ENCODE measurements around the gene TCP11.

Gene TCP11

DNA sequence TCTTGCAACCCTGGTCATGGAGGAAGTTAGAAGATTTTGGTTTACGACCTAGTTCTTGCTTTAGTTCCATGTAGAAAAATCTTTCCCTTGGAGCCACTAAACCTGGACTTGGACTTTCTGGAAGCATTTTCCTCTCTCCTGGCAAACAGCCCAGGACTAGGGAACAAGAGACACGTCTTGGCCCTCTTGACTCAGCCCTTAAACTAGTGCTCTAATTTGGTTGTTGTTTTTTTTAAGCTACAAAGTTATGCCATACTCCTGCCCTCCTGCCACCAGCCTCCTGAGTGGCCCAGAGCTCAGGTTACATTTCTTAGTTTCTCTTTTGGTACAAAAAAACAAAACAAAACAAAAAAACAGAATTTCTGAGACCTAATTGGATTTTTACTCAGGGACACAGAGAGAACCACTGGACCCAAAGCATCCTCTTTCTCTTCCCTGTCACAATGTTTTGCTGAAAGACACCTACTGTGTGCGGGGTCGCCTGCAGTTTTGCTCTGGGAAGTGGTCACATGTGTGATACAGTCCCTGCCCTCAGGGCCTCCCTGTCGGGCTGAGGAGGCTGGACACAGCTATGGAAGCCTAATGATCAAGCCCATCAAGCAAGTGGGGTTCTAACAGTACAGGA is 40.3 kb upstream of the TCP11 start:
- Histone ChIP-seq H3K9me3 (ENCODE audit: control insufficient read depth, low read length) (no peaks in the 10 kb centered on the region), H3K36me3 (ENCODE audit: control insufficient read depth, insufficient read depth, low read length) (no peaks in the 10 kb centered on the region), H3K4me1 (ENCODE audit: control insufficient read depth, insufficient read depth, low read length, poor library complexity, severe bottlenecking) (peaks cover 45% of the 10 kb centered on the region), H3K4me3 (ENCODE audit: extremely low read depth, insufficient read depth, low read length, poor library complexity, severe bottlenecking) (no peak overlapping the region), H3K27ac (ENCODE audit: low read depth, low read length, severe bottlenecking) (no peak overlapping the region)
- WGBS, 2 experiments (ENCODE audit: insufficient coverage in 2 of 2) = 36 to 64% methylated on average over 1 to 3 of the region's 5 CpGs

DNA sequence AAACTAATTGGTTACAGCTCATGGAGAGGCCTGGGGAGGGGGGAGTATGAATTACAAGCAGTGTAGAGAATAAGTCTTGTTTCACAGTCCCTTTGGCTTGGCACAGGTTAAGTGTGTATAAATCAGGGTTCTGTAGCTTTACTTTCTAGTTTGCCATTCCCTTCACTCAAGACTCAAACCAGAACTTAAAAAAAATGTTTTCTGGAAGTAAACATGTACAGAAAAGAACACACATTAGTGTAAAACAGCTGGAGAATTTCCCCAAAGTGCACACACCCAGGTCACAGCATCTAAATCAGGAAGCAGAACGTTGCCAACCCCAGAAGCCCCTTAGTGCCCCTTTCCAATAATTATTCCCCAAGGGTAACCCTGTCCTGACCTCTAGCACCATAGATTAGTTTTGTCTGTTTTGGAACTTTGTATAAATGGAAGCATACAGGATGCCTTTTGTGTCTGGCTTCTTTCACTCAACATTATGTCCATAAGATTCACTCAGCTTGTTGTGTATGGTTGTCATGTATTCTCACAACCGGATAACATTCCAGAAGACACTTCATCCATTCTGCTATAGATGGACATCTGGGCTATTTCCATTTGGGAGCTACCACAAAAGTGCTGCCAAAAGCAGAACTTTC is 38.9 kb upstream of the TCP11 start:
- peaks cover 31% of the 10 kb centered on the region for H3K4me1 ChIP-seq (ENCODE audit: control insufficient read depth, insufficient read depth, low read length, poor library complexity, severe bottlenecking)

DNA sequence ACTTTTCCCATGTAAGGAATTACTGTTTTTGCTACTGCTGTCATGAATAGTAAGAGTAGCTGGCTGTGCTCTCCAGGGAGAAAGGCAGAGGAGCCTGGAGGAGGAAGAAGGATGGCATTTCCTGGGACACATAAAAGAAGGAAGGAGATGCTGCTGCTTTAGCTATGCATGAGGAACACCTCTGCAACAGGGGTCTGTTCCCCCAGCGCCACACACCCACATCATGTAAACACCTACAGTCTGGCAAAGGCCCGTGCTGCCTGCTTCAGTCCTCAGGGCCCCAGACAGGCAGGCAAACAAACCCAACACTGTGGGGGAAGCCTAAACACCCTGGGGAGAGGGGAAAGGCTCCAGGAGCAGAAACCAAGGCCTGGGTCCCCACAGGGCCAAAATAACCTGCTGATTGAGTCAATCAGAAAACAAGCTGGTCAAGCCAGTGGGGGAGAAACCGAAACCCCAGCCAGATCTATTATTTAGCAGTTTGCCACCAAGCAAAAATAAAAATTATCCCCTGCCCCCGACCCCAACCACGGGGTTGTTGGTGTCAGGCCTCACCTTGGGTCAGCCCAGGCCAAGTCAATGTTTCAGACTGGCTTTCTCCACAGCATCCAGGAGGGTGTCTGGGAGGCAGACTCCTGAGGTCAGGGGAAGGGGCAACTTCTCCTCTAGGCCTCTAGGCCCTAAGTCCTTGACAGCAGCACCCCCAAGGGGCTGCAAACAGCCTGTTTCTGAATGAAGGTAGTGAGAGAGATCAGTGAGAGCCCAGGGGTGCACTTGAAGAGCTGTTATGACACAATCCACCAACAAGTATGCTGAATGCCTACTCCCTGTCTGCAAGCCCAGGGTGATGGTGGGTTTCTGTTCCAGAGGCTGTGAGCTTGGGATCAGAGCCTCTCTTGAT is 38.0 kb upstream of the TCP11 start:
- 100% methylated on average over 1 of the region's 5 CpGs; no CpG with 5 or more reads in 1 of the 2 experiments for WGBS, 2 experiments (ENCODE audit: insufficient coverage in 2 of 2)
- no peak overlapping the region for H3K4me3 ChIP-seq (ENCODE audit: extremely low read depth, insufficient read depth, low read length, poor library complexity, severe bottlenecking)
- H3K27ac ChIP-seq (ENCODE audit: low read depth, low read length, severe bottlenecking) = no peak overlapping the region
- no peaks in the 10 kb centered on the region for H3K9me3 ChIP-seq (ENCODE audit: control insufficient read depth, low read length)
- H3K36me3 ChIP-seq (ENCODE audit: control insufficient read depth, insufficient read depth, low read length) = no peaks in the 10 kb centered on the region
- H3K4me1 ChIP-seq (ENCODE audit: control insufficient read depth, insufficient read depth, low read length, poor library complexity, severe bottlenecking) = peaks cover 30% of the 10 kb centered on the region

More for the DNA sequence above, 38.9 kb upstream of the TCP11 start:
- Histone ChIP-seq H3K27ac (ENCODE audit: low read depth, low read length, severe bottlenecking) (no peak overlapping the region), H3K36me3 (ENCODE audit: control insufficient read depth, insufficient read depth, low read length) (no peaks in the 10 kb centered on the region), H3K9me3 (ENCODE audit: control insufficient read depth, low read length) (no peaks in the 10 kb centered on the region), H3K4me3 (ENCODE audit: extremely low read depth, insufficient read depth, low read length, poor library complexity, severe bottlenecking) (no peak overlapping the region)
- WGBS, 2 experiments (ENCODE audit: insufficient coverage in 2 of 2) = 100% methylated on average over 1 of the region's 2 CpGs; no CpG with 5 or more reads in 1 of the 2 experiments

DNA sequence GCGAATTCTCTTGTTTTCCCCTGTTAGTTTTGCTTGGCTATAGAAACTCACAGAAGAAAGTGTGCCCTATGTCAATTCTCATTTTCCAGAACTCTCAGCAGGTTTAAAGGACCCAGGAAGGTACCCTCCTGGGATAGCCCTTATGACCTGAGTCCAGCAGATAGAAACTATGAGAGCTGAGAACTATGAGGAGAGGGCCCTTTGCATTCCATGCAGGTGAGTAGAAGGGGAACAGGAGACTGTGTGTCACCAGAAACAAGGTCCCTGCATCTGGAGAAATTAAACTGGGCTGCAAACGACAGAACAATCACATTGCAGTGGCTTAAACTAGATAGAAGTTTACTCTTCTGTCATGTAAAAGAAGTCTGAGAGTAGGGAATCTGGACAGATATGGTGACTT is 36.9 kb upstream of the TCP11 start:
- no peak overlapping the region for H3K27ac ChIP-seq (ENCODE audit: low read depth, low read length, severe bottlenecking)

DNA sequence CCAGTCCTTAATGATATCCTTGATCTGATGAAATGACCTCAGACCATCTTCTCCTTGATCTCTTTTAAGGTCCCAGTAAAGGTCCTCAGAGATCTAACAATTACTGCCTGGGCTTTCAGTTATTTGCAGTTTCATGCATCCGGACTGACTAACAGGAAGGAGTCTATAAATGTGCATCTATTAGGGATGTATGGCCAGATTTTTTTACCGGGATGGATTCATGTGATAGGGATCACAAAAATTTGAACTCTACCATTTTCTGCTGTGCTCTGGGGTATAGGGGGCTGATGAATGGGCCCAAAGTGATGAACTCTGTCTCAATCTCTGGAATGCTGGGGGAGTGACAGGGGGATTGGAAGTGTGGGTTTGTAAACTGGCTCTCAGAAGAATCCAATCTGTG is 36.5 kb upstream of the TCP11 start:
- peaks cover 32% of the 10 kb centered on the region for H3K4me1 ChIP-seq (ENCODE audit: control insufficient read depth, insufficient read depth, low read length, poor library complexity, severe bottlenecking)
- no peak overlapping the region for H3K27ac ChIP-seq (ENCODE audit: low read depth, low read length, severe bottlenecking)
- H3K4me3 ChIP-seq (ENCODE audit: extremely low read depth, insufficient read depth, low read length, poor library complexity, severe bottlenecking) = no peak overlapping the region
- WGBS, 2 experiments (ENCODE audit: insufficient coverage in 2 of 2) = 92 to 100% methylated on average over 2 of the region's 2 CpGs
- no peaks in the 10 kb centered on the region for H3K36me3 ChIP-seq (ENCODE audit: control insufficient read depth, insufficient read depth, low read length)
- H3K9me3 ChIP-seq (ENCODE audit: control insufficient read depth, low read length) = no peaks in the 10 kb centered on the region

More for the DNA sequence above, 36.9 kb upstream of the TCP11 start:
- H3K4me1 ChIP-seq (ENCODE audit: control insufficient read depth, insufficient read depth, low read length, poor library complexity, severe bottlenecking) = peaks cover 32% of the 10 kb centered on the region
- WGBS, 2 experiments (ENCODE audit: insufficient coverage in 2 of 2) = 86 to 96% methylated on average over 1 to 2 of the region's 2 CpGs
- no peak overlapping the region for H3K4me3 ChIP-seq (ENCODE audit: extremely low read depth, insufficient read depth, low read length, poor library complexity, severe bottlenecking)
- no peaks in the 10 kb centered on the region for H3K36me3 ChIP-seq (ENCODE audit: control insufficient read depth, insufficient read depth, low read length)
- no peaks in the 10 kb centered on the region for H3K9me3 ChIP-seq (ENCODE audit: control insufficient read depth, low read length)

DNA sequence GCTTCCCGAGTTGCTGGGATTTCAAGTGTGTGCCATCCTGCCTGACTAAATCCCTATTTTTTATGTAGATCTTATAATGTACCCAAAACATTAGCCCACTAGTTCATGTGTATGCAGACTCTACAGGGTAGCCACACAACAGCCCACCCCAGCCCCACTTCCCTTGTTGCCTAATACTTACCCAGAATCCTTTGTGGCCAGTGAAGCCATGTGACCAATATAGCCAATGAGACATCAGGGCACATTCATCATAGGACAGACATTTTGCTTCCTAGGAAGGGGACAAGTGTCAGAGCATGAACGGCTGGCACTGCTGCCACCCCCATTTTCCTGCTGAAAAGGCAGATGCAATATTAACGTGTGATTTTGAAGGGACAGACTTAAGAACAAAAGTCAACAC is 36.0 kb upstream of the TCP11 start:
- H3K4me1 ChIP-seq (ENCODE audit: control insufficient read depth, insufficient read depth, low read length, poor library complexity, severe bottlenecking) = peaks cover 32% of the 10 kb centered on the region
- H3K27ac ChIP-seq (ENCODE audit: low read depth, low read length, severe bottlenecking) = no peak overlapping the region
- WGBS, 2 experiments (ENCODE audit: insufficient coverage in 2 of 2) = 80 to 85% methylated on average over 2 of the region's 3 CpGs

DNA sequence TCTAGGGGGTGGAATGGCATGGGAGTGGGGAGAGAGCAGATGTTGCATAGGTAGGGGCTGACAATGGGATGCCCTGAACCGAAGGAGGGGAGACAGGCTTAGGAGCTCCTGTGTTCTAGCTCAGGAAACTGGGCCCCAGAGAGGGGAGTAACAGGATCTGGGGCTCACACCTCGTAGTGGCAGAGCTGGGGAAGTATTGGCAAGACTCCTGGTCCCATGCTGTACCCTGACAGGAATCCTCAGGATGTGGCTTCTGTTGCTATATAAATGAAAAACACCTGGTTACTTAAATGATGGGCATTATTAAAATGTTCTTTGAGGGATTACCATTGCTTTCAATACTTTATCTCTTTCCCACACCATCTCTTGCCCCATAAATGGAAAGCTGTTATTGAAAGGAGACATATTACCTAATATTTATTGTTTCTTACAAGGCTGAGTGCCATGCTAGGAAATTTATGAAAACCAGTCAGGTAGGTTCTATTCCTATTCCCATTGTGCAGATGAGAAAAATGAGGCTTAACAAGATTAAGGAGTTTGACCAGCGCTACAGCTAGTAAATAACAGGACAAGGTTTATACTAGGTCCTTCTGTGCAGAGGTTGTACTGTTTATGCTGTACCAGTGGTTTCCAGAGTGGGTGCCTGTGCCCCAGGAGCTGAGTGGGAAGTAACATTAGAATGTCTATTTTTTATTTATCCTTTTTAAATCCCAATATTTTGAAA is 35.3 kb upstream of the TCP11 start:
- Histone ChIP-seq H3K4me3 (ENCODE audit: extremely low read depth, insufficient read depth, low read length, poor library complexity, severe bottlenecking) (no peak overlapping the region), H3K27ac (ENCODE audit: low read depth, low read length, severe bottlenecking) (no peak overlapping the region), H3K9me3 (ENCODE audit: control insufficient read depth, low read length) (no peaks in the 10 kb centered on the region), H3K36me3 (ENCODE audit: control insufficient read depth, insufficient read depth, low read length) (no peaks in the 10 kb centered on the region), H3K4me1 (ENCODE audit: control insufficient read depth, insufficient read depth, low read length, poor library complexity, severe bottlenecking) (peaks cover 32% of the 10 kb centered on the region)
- WGBS, 2 experiments (ENCODE audit: insufficient coverage in 2 of 2) = 82 to 85% methylated on average over 2 to 3 of the region's 3 CpGs

More for the DNA sequence above, 36.0 kb upstream of the TCP11 start:
- no peak overlapping the region for H3K4me3 ChIP-seq (ENCODE audit: extremely low read depth, insufficient read depth, low read length, poor library complexity, severe bottlenecking)
- H3K9me3 ChIP-seq (ENCODE audit: control insufficient read depth, low read length) = no peaks in the 10 kb centered on the region
- no peaks in the 10 kb centered on the region for H3K36me3 ChIP-seq (ENCODE audit: control insufficient read depth, insufficient read depth, low read length)

DNA sequence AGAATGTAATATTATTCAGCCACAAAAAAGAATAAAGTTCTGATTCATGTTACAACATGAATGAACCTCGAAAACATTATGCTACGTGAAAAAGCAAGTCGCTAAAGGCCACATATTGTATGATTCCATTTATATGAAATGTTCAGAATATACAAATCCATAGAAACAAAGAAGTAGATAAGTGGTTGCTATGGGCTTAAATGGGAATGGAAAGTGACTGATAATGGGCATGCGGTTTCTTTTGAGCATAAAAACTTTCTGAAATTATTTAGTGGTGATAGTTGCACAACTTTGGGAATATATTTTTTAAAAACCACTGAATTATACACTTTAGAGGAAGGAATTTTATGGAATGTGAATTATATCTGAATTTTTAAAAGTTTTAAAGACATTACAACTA is 33.4 kb upstream of the TCP11 start:
- Histone ChIP-seq H3K36me3 (ENCODE audit: control insufficient read depth, insufficient read depth, low read length) (no peaks in the 10 kb centered on the region), H3K4me1 (ENCODE audit: control insufficient read depth, insufficient read depth, low read length, poor library complexity, severe bottlenecking) (peaks cover 28% of the 10 kb centered on the region), H3K27ac (ENCODE audit: low read depth, low read length, severe bottlenecking) (no peak overlapping the region), H3K9me3 (ENCODE audit: control insufficient read depth, low read length) (no peaks in the 10 kb centered on the region), H3K4me3 (ENCODE audit: extremely low read depth, insufficient read depth, low read length, poor library complexity, severe bottlenecking) (no peak overlapping the region)
- no CpG with 5 or more reads among the region's 4 CpGs for WGBS, 2 experiments (ENCODE audit: insufficient coverage in 2 of 2)

DNA sequence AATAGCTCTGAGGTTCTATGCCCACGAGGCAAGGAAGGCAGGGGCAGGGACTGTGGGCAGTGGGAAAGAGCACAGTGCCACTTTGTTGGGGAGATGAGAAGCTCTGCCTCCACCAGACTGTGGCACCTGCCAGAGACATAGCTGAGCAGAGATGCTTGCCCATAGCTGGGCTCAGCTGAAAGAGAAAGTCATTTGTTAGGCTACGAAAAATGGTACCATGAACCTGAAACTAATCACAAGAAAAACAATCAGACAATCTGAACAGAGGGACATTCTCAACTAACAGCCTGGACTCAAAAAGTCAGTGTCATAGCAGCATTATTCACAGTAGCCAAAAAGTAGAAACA is 32.9 kb upstream of the TCP11 start:
- WGBS, 2 experiments (ENCODE audit: insufficient coverage in 2 of 2) = 80 to 100% methylated on average over 1 of the region's 2 CpGs
- H3K36me3 ChIP-seq (ENCODE audit: control insufficient read depth, insufficient read depth, low read length) = no peaks in the 10 kb centered on the region

DNA sequence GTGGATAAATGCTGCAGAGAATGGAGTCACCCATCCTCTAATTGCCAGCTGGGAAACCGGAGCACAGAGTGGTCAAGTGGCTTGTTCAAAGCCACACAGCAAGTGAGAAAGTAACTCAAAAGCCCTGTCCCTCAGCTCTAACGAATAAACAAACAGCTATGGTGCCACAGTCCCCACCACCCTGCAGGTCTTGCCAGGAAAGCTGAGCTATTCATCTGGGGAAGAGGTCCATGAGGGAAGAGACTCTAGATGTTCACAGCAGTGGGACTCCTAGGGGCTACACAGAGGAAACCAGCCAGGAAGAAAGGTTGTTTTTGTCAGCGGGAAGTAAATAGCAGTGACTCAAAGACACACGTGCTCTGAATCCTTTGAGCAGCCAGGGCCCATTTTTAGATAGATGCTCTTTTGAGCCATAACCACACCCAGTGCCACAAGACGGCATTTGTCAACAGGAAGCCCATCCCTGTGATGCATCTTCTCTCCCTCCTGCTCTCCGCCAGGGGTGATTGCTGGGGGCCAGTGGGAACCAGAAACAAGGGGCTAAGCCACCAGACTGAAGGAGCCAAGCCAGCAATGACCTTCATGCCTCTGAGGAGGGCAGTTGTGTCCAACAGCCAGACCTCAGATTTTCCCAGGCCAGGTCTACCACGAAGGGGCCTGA is 32.4 kb upstream of the TCP11 start:
- WGBS, 2 experiments (ENCODE audit: insufficient coverage in 2 of 2) = 48 to 67% methylated on average over 4 to 7 of the region's 7 CpGs
- no peaks in the 10 kb centered on the region for H3K36me3 ChIP-seq (ENCODE audit: control insufficient read depth, insufficient read depth, low read length)
- H3K27ac ChIP-seq (ENCODE audit: low read depth, low read length, severe bottlenecking) = no peak overlapping the region

More for the DNA sequence above, 32.9 kb upstream of the TCP11 start:
- Histone ChIP-seq H3K4me1 (ENCODE audit: control insufficient read depth, insufficient read depth, low read length, poor library complexity, severe bottlenecking) (peaks cover 24% of the 10 kb centered on the region), H3K27ac (ENCODE audit: low read depth, low read length, severe bottlenecking) (no peak overlapping the region), H3K9me3 (ENCODE audit: control insufficient read depth, low read length) (no peaks in the 10 kb centered on the region), H3K4me3 (ENCODE audit: extremely low read depth, insufficient read depth, low read length, poor library complexity, severe bottlenecking) (no peak overlapping the region)

More for the DNA sequence above, 32.4 kb upstream of the TCP11 start:
- Histone ChIP-seq H3K4me3 (ENCODE audit: extremely low read depth, insufficient read depth, low read length, poor library complexity, severe bottlenecking) (no peak overlapping the region), H3K9me3 (ENCODE audit: control insufficient read depth, low read length) (no peaks in the 10 kb centered on the region), H3K4me1 (ENCODE audit: control insufficient read depth, insufficient read depth, low read length, poor library complexity, severe bottlenecking) (peaks cover 19% of the 10 kb centered on the region)

Data from mesodermal cell (in vitro differentiated cells).